DOHH2 (cell line): ENCODE data around the gene RBM38.

Source experiments
- H3F3A ChIP-seq: fragments of 200-600 bp; sonication (generic), shearing (Covaris generic); 2 replicates; pipeline ENCODE4 v1.6.0; 2016; ENCODE audit warnings: antibody characterized with exemption, mild to moderate bottlenecking; ENCODE audit not compliant: control insufficient read depth, insufficient read depth
- H3K27ac ChIP-seq: fragments of 200-600 bp; sonication (generic); 2 replicates; pipeline ENCODE4 v1.5.1; 2014; ENCODE audit warnings: low read depth, mild to moderate bottlenecking, low read length, moderate library complexity
- H3K27me3 ChIP-seq: fragments of 200-600 bp; sonication (generic); 2 replicates; pipeline ENCODE4 v1.6.1; 2014; ENCODE audit warnings: mild to moderate bottlenecking, low read length, mixed read lengths; ENCODE audit not compliant: control insufficient read depth
- H3K36me3 ChIP-seq: fragments of 200-600 bp; sonication (generic); 2 replicates; pipeline ENCODE4 v1.6.1; 2014; ENCODE audit warnings: mild to moderate bottlenecking, low read length, moderate library complexity, mixed read lengths; ENCODE audit not compliant: control insufficient read depth
- H3K4me1 ChIP-seq: fragments of 200-600 bp; sonication (generic); 2 replicates; pipeline ENCODE4 v1.6.1; 2014; ENCODE audit warnings: mild to moderate bottlenecking, low read length, mixed read lengths; ENCODE audit not compliant: control insufficient read depth
- H3K4me2 ChIP-seq: fragments of 200-600 bp; sonication (generic); 2 replicates; pipeline ENCODE4 v1.6.0; 2014; ENCODE audit warnings: mild to moderate bottlenecking, low read length, moderate library complexity
- H3K4me3 ChIP-seq: fragments of 200-600 bp; sonication (generic); 2 replicates; pipeline ENCODE4 v1.5.1; 2014; ENCODE audit warnings: mild to moderate bottlenecking, low read length, mixed read lengths
- H3K79me2 ChIP-seq: fragments of 200-600 bp; sonication (generic); 2 replicates; pipeline ENCODE4 v1.6.1; 2014; ENCODE audit warnings: mild to moderate bottlenecking, low read length, mixed read lengths; ENCODE audit not compliant: control insufficient read depth
- H3K9me2 ChIP-seq: fragments of 200-600 bp; sonication (generic); replicated peaks from 2 replicates; pipeline ENCODE4 v1.6.1; 2014; ENCODE audit warnings: mild to moderate bottlenecking, low read length, mixed read lengths; ENCODE audit not compliant: control insufficient read depth
- H3K9me3 ChIP-seq: fragments of 200-600 bp; sonication (generic); 2 replicates; pipeline ENCODE4 v1.6.1; 2014; ENCODE audit warnings: antibody characterized with exemption, low read length, mixed read lengths; ENCODE audit not compliant: control insufficient read depth, insufficient read depth
- H4K20me1 ChIP-seq: fragments of 200-600 bp; sonication (generic); 2 replicates; pipeline ENCODE4 v1.6.0; 2014; ENCODE audit warnings: low read depth, mild to moderate bottlenecking, antibody characterized with exemption, low read length, moderate library complexity; ENCODE audit not compliant: control insufficient read depth, insufficient read depth
- CTCF ChIP-seq: fragments of 200-600 bp; sonication (generic); IDR thresholded peaks from one replicate; pipeline ENCODE4 v1.5.1; 2014; ENCODE audit warnings: antibody characterized with exemption, mild to moderate bottlenecking, low read depth, low read length; ENCODE audit not compliant: poor library complexity, severe bottlenecking
- EZH2phosphoT487 ChIP-seq: fragments of 200-600 bp; sonication (generic); IDR thresholded peaks from 2 replicates; pipeline ENCODE4 v1.6.1; 2017; ENCODE audit warnings: borderline replicate concordance, mild to moderate bottlenecking, antibody characterized with exemption, low read length, moderate library complexity, mixed read lengths

The RBM38 gene

DNA sequence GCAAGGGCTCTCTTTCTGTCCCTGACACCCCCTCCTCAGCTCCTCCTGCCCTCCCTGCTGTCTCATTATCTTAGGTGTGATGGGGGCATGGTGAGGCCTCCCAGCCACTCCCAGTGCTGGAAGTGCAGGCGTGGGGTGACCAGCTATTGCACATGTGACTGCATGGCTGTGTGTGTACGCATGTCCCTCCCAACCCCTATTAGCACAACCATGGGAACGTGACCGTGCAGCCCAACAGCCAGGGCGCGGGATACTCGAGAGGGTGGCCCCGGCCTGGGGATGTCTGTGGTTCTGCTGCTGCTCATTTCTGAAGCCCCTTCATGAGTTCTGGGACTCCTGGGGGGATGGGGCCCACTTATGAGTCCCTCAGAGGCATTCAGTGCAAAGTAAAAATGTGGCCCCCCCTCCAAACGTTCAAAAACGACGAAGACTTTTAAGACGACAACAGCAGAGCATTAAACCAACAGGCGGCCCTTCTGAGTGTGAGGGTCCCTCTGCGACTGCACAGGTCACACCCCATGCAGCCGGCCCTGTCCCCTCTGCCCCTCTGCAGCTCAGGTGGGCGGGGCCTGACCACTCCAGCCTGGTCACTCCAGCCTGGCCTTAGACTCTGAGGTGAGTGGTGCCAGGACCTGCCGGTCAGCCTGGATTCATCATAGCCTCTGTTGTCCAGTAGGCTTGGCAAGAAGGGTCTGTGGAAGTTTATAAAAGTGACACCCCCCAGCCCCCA lies 51.1 kb downstream of the RBM38 start:
- H3K36me3 ChIP-seq: no peaks in the 10 kb centered on the region
- H4K20me1 ChIP-seq: no peaks in the 10 kb centered on the region
- no peak overlapping the region for H3K4me2 ChIP-seq
- TF ChIP-seq CTCF: no peak
- no peak for TF ChIP-seq EZH2phosphoT487
- peaks cover 9% of the 10 kb centered on the region for H3K4me1 ChIP-seq
- H3K27me3 ChIP-seq: peaks cover 32% of the 10 kb centered on the region
- no peaks in the 10 kb centered on the region for H3K79me2 ChIP-seq
- peaks cover 8% of the 10 kb centered on the region for H3K9me3 ChIP-seq
- no peaks in the 10 kb centered on the region for H3K9me2 ChIP-seq
- no peak overlapping the region for H3K4me3 ChIP-seq
- no peak overlapping the region for H3K27ac ChIP-seq
- no peaks in the 10 kb centered on the region; the same call in 1 of the 2 replicates for H3F3A ChIP-seq

- Histone ChIP-seq H3K79me2 (no peaks in the 10 kb centered on the region), H3K4me2 (no peak overlapping the region), H3K4me1 (peaks cover 12% of the 10 kb centered on the region), H3K27ac (no peak overlapping the region), H4K20me1 (no peaks in the 10 kb centered on the region), H3K9me2 (no peaks in the 10 kb centered on the region), H3K27me3 (peaks cover 34% of the 10 kb centered on the region), H3K4me3 (no peak overlapping the region), H3F3A (no peaks in the 10 kb centered on the region; the same call in 1 of the 2 replicates), H3K36me3 (no peaks in the 10 kb centered on the region), H3K9me3 (peaks cover 8% of the 10 kb centered on the region)
- no peak for TF ChIP-seq EZH2phosphoT487
These were observed 51.7 kb downstream of the RBM38 start for GRCh38 chr20:57442888-57443239.

GRCh38 chr20:57443349-57444265 lies 52.4 kb downstream of the RBM38 start:
- peaks cover 17% of the 10 kb centered on the region for H3K4me1 ChIP-seq
- no peaks in the 10 kb centered on the region for H4K20me1 ChIP-seq

More at GRCh38 chr20:57443349-57444265, 52.4 kb downstream of the RBM38 start:
- no peaks in the 10 kb centered on the region for H3K9me2 ChIP-seq
- no peaks in the 10 kb centered on the region; the same call in 1 of the 2 replicates for H3F3A ChIP-seq
- no peaks in the 10 kb centered on the region for H3K79me2 ChIP-seq
- H3K9me3 ChIP-seq: peaks cover 8% of the 10 kb centered on the region
- peaks cover 41% of the 10 kb centered on the region for H3K27me3 ChIP-seq
- H3K4me3 ChIP-seq: no peak overlapping the region
- H3K27ac ChIP-seq: no peak overlapping the region
- H3K36me3 ChIP-seq: no peaks in the 10 kb centered on the region
- no peak for TF ChIP-seq EZH2phosphoT487
- TF ChIP-seq CTCF: no peak
- H3K4me2 ChIP-seq: no peak overlapping the region
